ENCODE measurements around the gene ST3GAL3.

Gene ST3GAL3

DNA sequence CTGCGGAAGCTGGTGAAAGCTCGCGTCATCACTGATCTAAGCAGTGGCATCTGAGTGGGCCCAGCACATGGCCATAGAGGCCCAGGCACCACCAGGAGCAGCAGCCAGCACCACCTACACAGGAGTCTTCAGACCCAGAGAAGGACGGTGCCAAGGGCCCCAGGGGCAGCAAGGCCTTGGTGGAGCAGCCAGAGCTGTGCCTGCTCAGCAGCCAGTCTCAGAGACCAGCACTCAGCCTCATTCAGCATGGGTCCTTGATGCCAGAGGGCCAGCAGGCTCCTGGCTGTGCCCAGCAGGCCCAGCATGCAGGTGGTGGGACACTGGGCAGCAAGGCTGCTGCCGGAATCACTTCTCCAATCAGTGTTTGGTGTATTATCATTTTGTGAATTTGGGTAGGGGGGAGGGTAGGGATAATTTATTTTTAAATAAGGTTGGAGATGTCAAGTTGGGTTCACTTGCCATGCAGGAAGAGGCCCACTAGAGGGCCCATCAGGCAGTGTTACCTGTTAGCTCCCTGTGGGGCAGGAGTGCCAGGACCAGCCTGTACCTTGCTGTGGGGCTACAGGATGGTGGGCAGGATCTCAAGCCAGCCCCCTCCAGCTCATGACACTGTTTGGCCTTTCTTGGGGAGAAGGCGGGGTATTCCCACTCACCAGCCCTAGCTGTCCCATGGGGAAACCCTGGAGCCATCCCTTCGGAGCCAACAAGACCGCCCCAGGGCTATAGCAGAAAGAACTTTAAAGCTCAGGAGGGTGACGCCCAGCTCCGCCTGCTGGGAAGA is 223.0 kb downstream of the ST3GAL3 start:
- Histone ChIP-seq H2BK120ac (ENCODE audit: low read depth, low read length) (no peak overlapping the region), H2AK5ac (ENCODE audit: low read length) (peak overlapping the region; percentile 81), H3K36me3 (ENCODE audit: control insufficient read depth, insufficient read depth, low read length) (no peaks in the 10 kb centered on the region), H3K4me1 (ENCODE audit: control insufficient read depth, low read depth, low read length) (peaks cover 11% of the 10 kb centered on the region), H2BK5ac (ENCODE audit: low read length) (no peak overlapping the region), H3K4ac (ENCODE audit: low read depth, low read length) (peak overlapping the region; percentile 46), H3K23ac (ENCODE audit: low read length) (no peak overlapping the region), H4K5ac (ENCODE audit: low read length) (no peak overlapping the region), H3K56ac (ENCODE audit: low read length) (peak overlapping the region; percentile 71), H3K27ac (ENCODE audit: low read depth, low read length) (no peak overlapping the region), H3K79me2 (ENCODE audit: control insufficient read depth, insufficient read depth, low read length) (no peaks in the 10 kb centered on the region), H4K8ac (ENCODE audit: low read depth, low read length) (no peak overlapping the region), H3K18ac (ENCODE audit: low read length) (no peak overlapping the region), H3K4me3 (ENCODE audit: low read length) (no peak overlapping the region), H3K27me3 (ENCODE audit: insufficient read depth, low read length, poor library complexity) (no peaks in the 10 kb centered on the region), H3K4me2 (ENCODE audit: low read length) (no peak overlapping the region), H2BK15ac (replicated peaks; ENCODE audit: low read depth) (no peak overlapping the region), H3K9ac (ENCODE audit: low read length) (no peak overlapping the region), H3K79me1 (ENCODE audit: low read length) (no peaks in the 10 kb centered on the region)
- WGBS (ENCODE audit: extremely low coverage, insufficient coverage, low lambda C conversion rate): no CpG with 5 or more reads among the region's 10 CpGs
- peak; percentile 72 for DNase-seq

DNA sequence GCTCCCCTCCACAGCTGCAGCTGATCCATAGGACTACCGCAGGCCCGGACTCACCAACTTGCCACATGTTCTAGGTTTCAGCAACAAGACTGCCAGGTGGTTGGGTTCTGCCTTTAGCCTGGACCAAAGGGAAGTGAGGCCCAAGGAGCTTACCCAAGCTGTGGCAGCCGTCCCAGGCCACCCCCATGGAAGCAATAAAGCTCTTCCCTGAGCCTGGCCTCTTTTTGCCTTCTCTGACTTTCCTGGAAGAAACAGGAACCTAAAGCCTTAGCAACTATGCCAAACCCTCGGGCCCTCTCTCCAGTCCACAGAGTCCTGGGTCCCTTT is 223.6 kb downstream of the ST3GAL3 start:
- no peak overlapping the region for H3K4me2 ChIP-seq (ENCODE audit: low read length)
- no peak overlapping the region for H2AK5ac ChIP-seq (ENCODE audit: low read length)
- no CpG with 5 or more reads among the region's 4 CpGs for WGBS (ENCODE audit: extremely low coverage, insufficient coverage, low lambda C conversion rate)
- H3K36me3 ChIP-seq (ENCODE audit: control insufficient read depth, insufficient read depth, low read length): no peaks in the 10 kb centered on the region
- H2BK15ac ChIP-seq (replicated peaks; ENCODE audit: low read depth): no peak overlapping the region
- no peak overlapping the region for H4K8ac ChIP-seq (ENCODE audit: low read depth, low read length)
- H3K27me3 ChIP-seq (ENCODE audit: insufficient read depth, low read length, poor library complexity): no peaks in the 10 kb centered on the region
- no peak for DNase-seq
- H3K56ac ChIP-seq (ENCODE audit: low read length): no peak overlapping the region
- H3K79me1 ChIP-seq (ENCODE audit: low read length): no peaks in the 10 kb centered on the region
- H3K27ac ChIP-seq (ENCODE audit: low read depth, low read length): no peak overlapping the region
- H3K79me2 ChIP-seq (ENCODE audit: control insufficient read depth, insufficient read depth, low read length): no peaks in the 10 kb centered on the region
- H3K9ac ChIP-seq (ENCODE audit: low read length): no peak overlapping the region
- no peak overlapping the region for H3K4ac ChIP-seq (ENCODE audit: low read depth, low read length)
- no peak overlapping the region for H2BK5ac ChIP-seq (ENCODE audit: low read length)
- H3K4me1 ChIP-seq (ENCODE audit: control insufficient read depth, low read depth, low read length): peaks cover 11% of the 10 kb centered on the region
- H4K5ac ChIP-seq (ENCODE audit: low read length): no peak overlapping the region
- H3K18ac ChIP-seq (ENCODE audit: low read length): no peak overlapping the region
- H3K4me3 ChIP-seq (ENCODE audit: low read length): no peak overlapping the region
- H3K23ac ChIP-seq (ENCODE audit: low read length): no peak overlapping the region
- no peak overlapping the region for H2BK120ac ChIP-seq (ENCODE audit: low read depth, low read length)

DNA sequence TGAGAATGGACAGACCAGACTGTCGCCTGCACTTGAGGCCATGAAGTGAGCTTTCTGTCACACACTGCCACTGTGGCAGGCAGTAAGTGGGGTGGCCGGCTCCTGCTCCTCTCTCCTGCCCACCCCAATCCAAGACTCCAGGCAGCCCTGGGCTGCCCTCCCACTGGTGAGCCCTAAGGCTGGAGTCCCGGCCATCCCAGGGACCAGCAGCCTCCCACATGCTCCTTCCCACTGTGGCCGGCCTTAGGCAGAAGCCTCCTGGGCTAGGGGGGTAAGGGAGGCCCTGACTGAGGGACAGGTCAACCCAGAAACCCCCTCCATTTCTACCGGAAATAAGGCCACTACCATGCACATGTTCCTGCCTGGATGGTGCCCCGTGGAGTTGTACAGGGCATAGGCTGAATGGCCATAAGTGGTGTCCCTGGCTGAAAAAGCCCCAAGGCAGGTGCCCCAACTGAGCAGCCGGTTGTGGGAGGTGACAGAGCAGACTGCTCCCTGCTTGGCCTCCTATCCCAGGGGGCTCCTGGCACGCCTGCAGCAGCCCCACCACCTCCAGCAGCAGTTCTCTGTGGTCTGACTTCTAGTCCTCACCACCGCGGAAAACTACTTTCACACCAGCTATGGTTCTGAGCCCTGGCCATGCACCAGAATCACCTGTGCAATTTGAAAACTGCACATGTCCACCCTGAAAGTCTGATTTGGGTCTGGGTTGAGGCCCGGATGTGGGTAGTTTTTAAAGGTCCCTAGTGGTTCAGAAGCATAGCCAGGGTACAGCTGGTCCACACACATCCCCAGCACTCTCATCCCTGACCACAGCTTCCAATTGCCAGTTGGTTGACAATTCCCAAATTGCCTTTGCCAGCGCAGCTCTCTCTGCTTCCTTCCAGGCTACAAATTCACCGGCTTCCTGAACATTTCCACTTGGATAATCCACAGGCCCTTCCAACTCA is 224.7 kb downstream of the ST3GAL3 start:
- Histone ChIP-seq H3K9ac (ENCODE audit: low read length) (no peak overlapping the region), H3K36me3 (ENCODE audit: control insufficient read depth, insufficient read depth, low read length) (no peaks in the 10 kb centered on the region), H3K79me2 (ENCODE audit: control insufficient read depth, insufficient read depth, low read length) (no peaks in the 10 kb centered on the region), H2BK15ac (replicated peaks; ENCODE audit: low read depth) (no peak overlapping the region), H4K8ac (ENCODE audit: low read depth, low read length) (no peak overlapping the region), H3K27me3 (ENCODE audit: insufficient read depth, low read length, poor library complexity) (no peaks in the 10 kb centered on the region), H2AK5ac (ENCODE audit: low read length) (no peak overlapping the region), H4K5ac (ENCODE audit: low read length) (no peak overlapping the region), H2BK120ac (ENCODE audit: low read depth, low read length) (no peak overlapping the region), H3K18ac (ENCODE audit: low read length) (no peak overlapping the region), H3K56ac (ENCODE audit: low read length) (no peak overlapping the region), H3K23ac (ENCODE audit: low read length) (no peak overlapping the region), H3K4me3 (ENCODE audit: low read length) (no peak overlapping the region), H2BK5ac (ENCODE audit: low read length) (no peak overlapping the region), H3K27ac (ENCODE audit: low read depth, low read length) (no peak overlapping the region), H3K79me1 (ENCODE audit: low read length) (no peaks in the 10 kb centered on the region), H3K4ac (ENCODE audit: low read depth, low read length) (no peak overlapping the region), H3K4me1 (ENCODE audit: control insufficient read depth, low read depth, low read length) (peaks cover 11% of the 10 kb centered on the region), H3K4me2 (ENCODE audit: low read length) (no peak overlapping the region)
- DNase-seq: no peak
- WGBS (ENCODE audit: extremely low coverage, insufficient coverage, low lambda C conversion rate): no CpG with 5 or more reads among the region's 13 CpGs

- Histone ChIP-seq H3K79me2 (ENCODE audit: control insufficient read depth, insufficient read depth, low read length) (no peaks in the 10 kb centered on the region), H3K18ac (ENCODE audit: low read length) (no peak overlapping the region), H3K36me3 (ENCODE audit: control insufficient read depth, insufficient read depth, low read length) (no peaks in the 10 kb centered on the region), H3K27me3 (ENCODE audit: insufficient read depth, low read length, poor library complexity) (no peaks in the 10 kb centered on the region), H3K4ac (ENCODE audit: low read depth, low read length) (no peak overlapping the region), H3K4me1 (ENCODE audit: control insufficient read depth, low read depth, low read length) (peaks cover 11% of the 10 kb centered on the region), H3K4me2 (ENCODE audit: low read length) (peak overlapping the region; percentile 89), H2BK15ac (replicated peaks; ENCODE audit: low read depth) (no peak overlapping the region), H3K79me1 (ENCODE audit: low read length) (no peaks in the 10 kb centered on the region), H4K8ac (ENCODE audit: low read depth, low read length) (no peak overlapping the region), H3K23ac (ENCODE audit: low read length) (no peak overlapping the region), H3K9ac (ENCODE audit: low read length) (peak overlapping the region; percentile 77), H3K56ac (ENCODE audit: low read length) (peak overlapping the region; percentile 84), H2AK5ac (ENCODE audit: low read length) (peak overlapping the region; percentile 69), H2BK120ac (ENCODE audit: low read depth, low read length) (no peak overlapping the region), H2BK5ac (ENCODE audit: low read length) (no peak overlapping the region), H4K5ac (ENCODE audit: low read length) (no peak overlapping the region), H3K27ac (ENCODE audit: low read depth, low read length) (no peak overlapping the region), H3K4me3 (ENCODE audit: low read length) (peak overlapping the region; percentile 60)
- peak; percentile 65 for DNase-seq
- no CpG with 5 or more reads among the region's 8 CpGs for WGBS (ENCODE audit: extremely low coverage, insufficient coverage, low lambda C conversion rate)
Observed at GRCh38 chr1:43932786-43933385, 225.6 kb downstream of the ST3GAL3 start.

DNA sequence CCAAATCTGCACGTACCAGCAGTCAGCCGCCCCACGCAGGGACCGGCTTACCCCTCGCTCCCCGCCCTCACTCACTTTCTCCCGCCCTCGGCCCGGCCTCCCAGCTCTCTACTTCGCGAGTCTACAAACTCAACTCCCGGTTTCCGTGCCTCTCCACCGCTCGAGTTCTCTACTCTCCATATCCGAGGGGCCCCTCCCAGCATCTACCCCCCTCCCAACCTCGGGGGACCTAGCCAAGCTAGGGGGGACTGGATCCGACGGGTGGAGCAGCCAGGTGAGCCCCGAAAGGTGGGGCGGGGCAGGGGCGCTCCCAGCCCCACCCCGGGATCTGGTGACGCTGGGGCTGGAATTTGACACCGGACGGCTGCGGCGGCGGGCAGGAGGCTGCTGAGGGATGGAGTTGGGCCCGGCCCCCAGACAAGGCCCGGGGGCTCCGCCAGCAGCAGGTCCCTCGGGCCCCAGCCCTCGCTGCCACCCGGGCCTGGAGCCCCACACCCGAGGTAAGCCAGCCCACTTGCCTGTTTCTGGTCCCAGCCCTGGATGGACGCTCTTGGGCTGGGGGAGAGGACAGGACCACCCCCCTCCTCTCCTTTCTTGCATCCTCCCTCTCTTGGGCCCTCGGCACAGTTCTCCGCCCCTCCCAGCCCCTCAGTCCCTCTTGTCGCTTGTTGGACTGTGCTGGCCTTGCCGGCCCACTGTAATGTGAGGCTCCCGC is 226.2 kb downstream of the ST3GAL3 start, which contains the start of gene ARTN:
TSS of gene ARTN (plus strand) at position 416 of the 715 bp plus-strand sequence. CDS start 1,856 bp downstream, outside the sequence.
- H3K27me3 ChIP-seq (ENCODE audit: insufficient read depth, low read length, poor library complexity): no peaks in the 10 kb centered on the region
- peak; percentile 69 for DNase-seq
- peak within 1 kb of the TSS; percentile 14 for H3K27ac ChIP-seq (ENCODE audit: low read depth, low read length)
- H3K9ac ChIP-seq (ENCODE audit: low read length): peak within 1 kb of the TSS; percentile 77
- H2BK120ac ChIP-seq (ENCODE audit: low read depth, low read length): no peak within 1 kb of the TSS
- H3K4me1 ChIP-seq (ENCODE audit: control insufficient read depth, low read depth, low read length): peaks cover 11% of the 10 kb centered on the region
- H3K4me2 ChIP-seq (ENCODE audit: low read length): peak within 1 kb of the TSS; percentile 90
- peak within 1 kb of the TSS; percentile 20 for H3K18ac ChIP-seq (ENCODE audit: low read length)
- no peak within 1 kb of the TSS for H2BK15ac ChIP-seq (replicated peaks; ENCODE audit: low read depth)
- H3K79me2 ChIP-seq (ENCODE audit: control insufficient read depth, insufficient read depth, low read length): no peaks in the 10 kb centered on the region
- H3K23ac ChIP-seq (ENCODE audit: low read length): peak within 1 kb of the TSS; percentile 9
- peak within 1 kb of the TSS; percentile 71 for H2AK5ac ChIP-seq (ENCODE audit: low read length)
- no peaks in the 10 kb centered on the region for H3K36me3 ChIP-seq (ENCODE audit: control insufficient read depth, insufficient read depth, low read length)
- no CpG with 5 or more reads among the region's 42 CpGs for WGBS (ENCODE audit: extremely low coverage, insufficient coverage, low lambda C conversion rate)
- H3K56ac ChIP-seq (ENCODE audit: low read length): peak within 1 kb of the TSS; percentile 85
- no peak within 1 kb of the TSS for H3K4ac ChIP-seq (ENCODE audit: low read depth, low read length)
- peak within 1 kb of the TSS; percentile 60 for H3K4me3 ChIP-seq (ENCODE audit: low read length)
- H3K79me1 ChIP-seq (ENCODE audit: low read length): no peaks in the 10 kb centered on the region
- no peak within 1 kb of the TSS for H4K5ac ChIP-seq (ENCODE audit: low read length)
- H2BK5ac ChIP-seq (ENCODE audit: low read length): no peak within 1 kb of the TSS
- no peak within 1 kb of the TSS for H4K8ac ChIP-seq (ENCODE audit: low read depth, low read length)
